GM12878 (cell line): ENCODE results near the gene B9D2.

ENCODE experiments used
- ATF2 ChIP-seq: IDR thresholded peaks from 2 replicates; pipeline ENCODE4 v1.6.1; 2012; ENCODE audit warnings: low read length, inconsistent platforms
- ATF7 ChIP-seq: fragments of 450-650 bp; IDR thresholded peaks from 2 replicates; pipeline ENCODE4 v1.6.1; 2016; ENCODE audit warnings: low read depth, mild to moderate bottlenecking
- CTCF ChIP-seq, 3 experiments: IDR thresholded peaks in 2 of 3; conservative IDR thresholded peaks in 1 of 3; 2 replicates each; pipeline ENCODE4 v1.5.1; 2011; ENCODE audit warnings: low read depth in 3 of 3, low read length in 3 of 3, mild to moderate bottlenecking in 3 of 3, control low read depth in 2 of 3, moderate library complexity in 2 of 3, inconsistent platforms in 1 of 3, mixed read lengths in 1 of 3; ENCODE audit not compliant: control insufficient read depth in 2 of 3, insufficient read depth in 1 of 3; ENCODE audit errors: extremely low read depth in 1 of 3
- EZH2 ChIP-seq: IDR thresholded peaks from 2 replicates; pipeline ENCODE4 v1.6.1; 2012; ENCODE audit warnings: low read depth, mild to moderate bottlenecking, control low read depth, inconsistent platforms, low read length, borderline replicate concordance; ENCODE audit not compliant: control insufficient read depth
- IRF3 ChIP-seq: fragments of 450-650 bp; IDR thresholded peaks from 2 replicates; pipeline ENCODE4 v1.6.1; 2014; ENCODE audit warnings: mild to moderate bottlenecking
- MAX ChIP-seq: IDR thresholded peaks from 2 replicates; pipeline ENCODE4 v1.6.1; 2012; ENCODE audit warnings: low read depth, low read length, improper control_type of control experiment
- NRF1 ChIP-seq: conservative IDR thresholded peaks from 2 replicates; pipeline ENCODE4 v1.6.1; 2011; ENCODE audit warnings: mild to moderate bottlenecking, low read depth, low read length, improper control_type of control experiment
- PAX5 ChIP-seq: IDR thresholded peaks from 2 replicates; pipeline ENCODE4 v1.6.1; 2011; ENCODE audit warnings: low read depth, low read length, borderline replicate concordance
- PAX8 ChIP-seq: fragments of 450-650 bp; IDR thresholded peaks from 2 replicates; pipeline ENCODE4 v1.6.1; 2017; ENCODE audit warnings: mild to moderate bottlenecking, moderate library complexity
- POLR2A ChIP-seq: IDR thresholded peaks from 2 replicates; pipeline ENCODE4 v1.6.1; 2011; ENCODE audit warnings: low read depth, mild to moderate bottlenecking, low read length
- POLR2AphosphoS5 ChIP-seq: IDR thresholded peaks from 2 replicates; pipeline ENCODE4 v1.6.1; 2011; ENCODE audit warnings: mild to moderate bottlenecking, low read length, inconsistent platforms
- SIX5 ChIP-seq: IDR thresholded peaks from 2 replicates; pipeline ENCODE4 v1.6.1; 2011; ENCODE audit warnings: mild to moderate bottlenecking, low read depth, low read length, moderate library complexity; ENCODE audit not compliant: severe bottlenecking

GRCh38 chr19:41311072-41311471, 52.9 kb downstream of the B9D2 start:
- TF ChIP-seq IRF3 = no peak
- no peak for TF ChIP-seq ATF7
- TF ChIP-seq EZH2 = no peak
- no peak for TF ChIP-seq ATF2
- no peak for TF ChIP-seq POLR2AphosphoS5
- TF ChIP-seq SIX5 = no peak
- TF ChIP-seq POLR2A = no peak
- no peak for TF ChIP-seq PAX8
- no peak for TF ChIP-seq PAX5
- TF ChIP-seq CTCF (IDR thresholded peaks at IDR 0.05 in 2 of 3, conservative IDR thresholded peaks at IDR 0.05 in 1 of 3; ENCODE audit: control insufficient read depth in 2 of 3, extremely low read depth in 1 of 3, insufficient read depth in 1 of 3, low read depth in 3 of 3, low read length in 3 of 3) = no peak
- no peak for TF ChIP-seq MAX
- no peak for TF ChIP-seq NRF1
